H1 (cell line): ENCODE measurements around the gene HMCN2. TPM values are rescaled to one million over a fixed set of nuclear protein-coding genes. Genes with fewer than 3 reads are reported as not detected.

Experiments used
- CEBPB ChIP-seq: IDR thresholded peaks from 2 replicates; pipeline ENCODE4 v1.6.1; 2012; ENCODE audit warnings: low read depth, low read length
- CHD2 ChIP-seq: IDR thresholded peaks from 2 replicates; pipeline ENCODE4 v1.6.1; 2012; ENCODE audit warnings: low read length, improper control_type of control experiment
- SUZ12 ChIP-seq: fragments of 200-600 bp; sonication (generic); IDR thresholded peaks from 2 replicates; pipeline ENCODE4 v1.6.1; 2012; ENCODE audit warnings: mild to moderate bottlenecking, inconsistent platforms, low read length, moderate library complexity, mixed read lengths
- polyA plus RNA-seq, 7 experiments: library from polyadenylated mRNA; depleted of rRNA in 3 of 7; stranded (reverse) in 5 of 7; unstranded in 2 of 7; fragments of >200 nt in 5 of 7; fragments of 200-250 nt in 2 of 7; gene quantifications; 1 replicate in 5 of 7; 2 replicates in 1 of 7; 4 replicates in 1 of 7; pipeline versions ENCODE4 v1.2.1 to v1.2.3, GENCODE V29; 2011 to 2013; ENCODE audit warnings: missing spikeins in 2 of 7, mixed read lengths in 2 of 7
- total RNA-seq: library from RNA; stranded (reverse); fragmentation: NEBNext Ultra II Directional; extraction: Animal tissue kit (Norgen Biotek cat#: 25700); gene quantifications from 2 replicates; pipeline ENCODE4 v1.2.1, GENCODE V29; 2021
- TF ChIP-seq, protein P1 (sequence below): fragments of 300-600 bp; sonication (generic); IDR thresholded peaks from 2 replicates; pipeline ENCODE4 v1.7.1; 2012; ENCODE audit warnings: low read length, moderate library complexity, mild to moderate bottlenecking, inconsistent platforms; ENCODE audit not compliant: insufficient replicate concordance

HMCN2 gene
- total and polyA plus RNA-seq, 2 of the 8 experiments (the other 6 are each of a cell fraction or from before 2014, with no cell fraction given) = 5.0 to 9.1 TPM

- TF ChIP-seq, protein P1, sequence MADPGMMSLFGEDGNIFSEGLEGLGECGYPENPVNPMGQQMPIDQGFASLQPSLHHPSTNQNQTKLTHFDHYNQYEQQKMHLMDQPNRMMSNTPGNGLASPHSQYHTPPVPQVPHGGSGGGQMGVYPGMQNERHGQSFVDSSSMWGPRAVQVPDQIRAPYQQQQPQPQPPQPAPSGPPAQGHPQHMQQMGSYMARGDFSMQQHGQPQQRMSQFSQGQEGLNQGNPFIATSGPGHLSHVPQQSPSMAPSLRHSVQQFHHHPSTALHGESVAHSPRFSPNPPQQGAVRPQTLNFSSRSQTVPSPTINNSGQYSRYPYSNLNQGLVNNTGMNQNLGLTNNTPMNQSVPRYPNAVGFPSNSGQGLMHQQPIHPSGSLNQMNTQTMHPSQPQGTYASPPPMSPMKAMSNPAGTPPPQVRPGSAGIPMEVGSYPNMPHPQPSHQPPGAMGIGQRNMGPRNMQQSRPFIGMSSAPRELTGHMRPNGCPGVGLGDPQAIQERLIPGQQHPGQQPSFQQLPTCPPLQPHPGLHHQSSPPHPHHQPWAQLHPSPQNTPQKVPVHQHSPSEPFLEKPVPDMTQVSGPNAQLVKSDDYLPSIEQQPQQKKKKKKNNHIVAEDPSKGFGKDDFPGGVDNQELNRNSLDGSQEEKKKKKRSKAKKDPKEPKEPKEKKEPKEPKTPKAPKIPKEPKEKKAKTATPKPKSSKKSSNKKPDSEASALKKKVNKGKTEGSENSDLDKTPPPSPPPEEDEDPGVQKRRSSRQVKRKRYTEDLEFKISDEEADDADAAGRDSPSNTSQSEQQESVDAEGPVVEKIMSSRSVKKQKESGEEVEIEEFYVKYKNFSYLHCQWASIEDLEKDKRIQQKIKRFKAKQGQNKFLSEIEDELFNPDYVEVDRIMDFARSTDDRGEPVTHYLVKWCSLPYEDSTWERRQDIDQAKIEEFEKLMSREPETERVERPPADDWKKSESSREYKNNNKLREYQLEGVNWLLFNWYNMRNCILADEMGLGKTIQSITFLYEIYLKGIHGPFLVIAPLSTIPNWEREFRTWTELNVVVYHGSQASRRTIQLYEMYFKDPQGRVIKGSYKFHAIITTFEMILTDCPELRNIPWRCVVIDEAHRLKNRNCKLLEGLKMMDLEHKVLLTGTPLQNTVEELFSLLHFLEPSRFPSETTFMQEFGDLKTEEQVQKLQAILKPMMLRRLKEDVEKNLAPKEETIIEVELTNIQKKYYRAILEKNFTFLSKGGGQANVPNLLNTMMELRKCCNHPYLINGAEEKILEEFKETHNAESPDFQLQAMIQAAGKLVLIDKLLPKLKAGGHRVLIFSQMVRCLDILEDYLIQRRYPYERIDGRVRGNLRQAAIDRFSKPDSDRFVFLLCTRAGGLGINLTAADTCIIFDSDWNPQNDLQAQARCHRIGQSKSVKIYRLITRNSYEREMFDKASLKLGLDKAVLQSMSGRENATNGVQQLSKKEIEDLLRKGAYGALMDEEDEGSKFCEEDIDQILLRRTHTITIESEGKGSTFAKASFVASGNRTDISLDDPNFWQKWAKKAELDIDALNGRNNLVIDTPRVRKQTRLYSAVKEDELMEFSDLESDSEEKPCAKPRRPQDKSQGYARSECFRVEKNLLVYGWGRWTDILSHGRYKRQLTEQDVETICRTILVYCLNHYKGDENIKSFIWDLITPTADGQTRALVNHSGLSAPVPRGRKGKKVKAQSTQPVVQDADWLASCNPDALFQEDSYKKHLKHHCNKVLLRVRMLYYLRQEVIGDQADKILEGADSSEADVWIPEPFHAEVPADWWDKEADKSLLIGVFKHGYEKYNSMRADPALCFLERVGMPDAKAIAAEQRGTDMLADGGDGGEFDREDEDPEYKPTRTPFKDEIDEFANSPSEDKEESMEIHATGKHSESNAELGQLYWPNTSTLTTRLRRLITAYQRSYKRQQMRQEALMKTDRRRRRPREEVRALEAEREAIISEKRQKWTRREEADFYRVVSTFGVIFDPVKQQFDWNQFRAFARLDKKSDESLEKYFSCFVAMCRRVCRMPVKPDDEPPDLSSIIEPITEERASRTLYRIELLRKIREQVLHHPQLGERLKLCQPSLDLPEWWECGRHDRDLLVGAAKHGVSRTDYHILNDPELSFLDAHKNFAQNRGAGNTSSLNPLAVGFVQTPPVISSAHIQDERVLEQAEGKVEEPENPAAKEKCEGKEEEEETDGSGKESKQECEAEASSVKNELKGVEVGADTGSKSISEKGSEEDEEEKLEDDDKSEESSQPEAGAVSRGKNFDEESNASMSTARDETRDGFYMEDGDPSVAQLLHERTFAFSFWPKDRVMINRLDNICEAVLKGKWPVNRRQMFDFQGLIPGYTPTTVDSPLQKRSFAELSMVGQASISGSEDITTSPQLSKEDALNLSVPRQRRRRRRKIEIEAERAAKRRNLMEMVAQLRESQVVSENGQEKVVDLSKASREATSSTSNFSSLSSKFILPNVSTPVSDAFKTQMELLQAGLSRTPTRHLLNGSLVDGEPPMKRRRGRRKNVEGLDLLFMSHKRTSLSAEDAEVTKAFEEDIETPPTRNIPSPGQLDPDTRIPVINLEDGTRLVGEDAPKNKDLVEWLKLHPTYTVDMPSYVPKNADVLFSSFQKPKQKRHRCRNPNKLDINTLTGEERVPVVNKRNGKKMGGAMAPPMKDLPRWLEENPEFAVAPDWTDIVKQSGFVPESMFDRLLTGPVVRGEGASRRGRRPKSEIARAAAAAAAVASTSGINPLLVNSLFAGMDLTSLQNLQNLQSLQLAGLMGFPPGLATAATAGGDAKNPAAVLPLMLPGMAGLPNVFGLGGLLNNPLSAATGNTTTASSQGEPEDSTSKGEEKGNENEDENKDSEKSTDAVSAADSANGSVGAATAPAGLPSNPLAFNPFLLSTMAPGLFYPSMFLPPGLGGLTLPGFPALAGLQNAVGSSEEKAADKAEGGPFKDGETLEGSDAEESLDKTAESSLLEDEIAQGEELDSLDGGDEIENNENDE = no peak
- TF ChIP-seq SUZ12 (no peak), CEBPB (no peak), CHD2 (no peak)
Measured at GRCh38 chr9:130470269-130470668, 204.7 kb downstream of the HMCN2 start (continued).
